ENCODE measurements around the gene ARHGAP25.

Gene ARHGAP25, protein sequence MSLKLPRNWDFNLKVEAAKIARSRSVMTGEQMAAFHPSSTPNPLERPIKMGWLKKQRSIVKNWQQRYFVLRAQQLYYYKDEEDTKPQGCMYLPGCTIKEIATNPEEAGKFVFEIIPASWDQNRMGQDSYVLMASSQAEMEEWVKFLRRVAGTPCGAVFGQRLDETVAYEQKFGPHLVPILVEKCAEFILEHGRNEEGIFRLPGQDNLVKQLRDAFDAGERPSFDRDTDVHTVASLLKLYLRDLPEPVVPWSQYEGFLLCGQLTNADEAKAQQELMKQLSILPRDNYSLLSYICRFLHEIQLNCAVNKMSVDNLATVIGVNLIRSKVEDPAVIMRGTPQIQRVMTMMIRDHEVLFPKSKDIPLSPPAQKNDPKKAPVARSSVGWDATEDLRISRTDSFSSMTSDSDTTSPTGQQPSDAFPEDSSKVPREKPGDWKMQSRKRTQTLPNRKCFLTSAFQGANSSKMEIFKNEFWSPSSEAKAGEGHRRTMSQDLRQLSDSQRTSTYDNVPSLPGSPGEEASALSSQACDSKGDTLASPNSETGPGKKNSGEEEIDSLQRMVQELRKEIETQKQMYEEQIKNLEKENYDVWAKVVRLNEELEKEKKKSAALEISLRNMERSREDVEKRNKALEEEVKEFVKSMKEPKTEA

DNA sequence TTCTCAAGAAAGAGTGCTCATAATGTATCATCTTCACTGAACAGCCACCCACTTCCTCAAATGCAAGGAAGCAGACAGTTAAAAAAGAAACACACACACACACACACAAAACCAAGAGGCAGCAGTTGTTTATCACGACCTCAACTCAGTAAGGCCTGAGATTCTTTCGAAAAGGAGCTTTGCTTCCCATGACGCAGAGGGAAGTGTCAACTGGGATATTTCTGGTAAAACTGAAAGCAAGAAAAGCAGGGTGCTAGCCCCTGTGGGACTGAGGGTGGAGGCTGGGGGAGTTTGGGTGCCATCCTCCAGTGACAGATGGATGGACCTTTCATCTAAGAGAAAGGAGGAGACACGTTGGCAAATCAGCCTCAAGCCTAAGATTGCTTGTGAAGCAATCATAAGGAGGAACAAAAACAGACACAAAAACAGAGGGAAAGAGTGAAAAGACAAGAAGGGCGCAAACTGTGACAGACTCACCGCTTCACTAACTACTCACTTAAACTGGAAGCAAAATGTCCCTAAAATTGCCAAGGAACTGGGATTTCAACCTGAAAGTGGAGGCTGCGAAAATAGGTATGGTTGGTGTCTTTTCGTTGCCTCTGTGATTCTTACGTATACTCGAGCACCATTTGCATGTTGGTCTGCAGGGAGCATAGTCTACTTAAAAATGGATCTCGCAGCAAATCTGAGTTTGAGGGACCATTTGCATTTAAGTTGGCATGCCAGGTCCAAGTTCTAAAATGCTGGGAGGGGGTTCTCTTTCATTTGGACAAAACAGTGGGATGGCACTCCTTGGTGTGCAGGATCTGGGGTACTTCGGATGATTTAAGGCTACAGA lies at the start of gene ARHGAP25:
Gene ARHGAP25 (plus strand): TSS at position 124 of the 838 bp plus-strand sequence. CDS start 389 bp downstream, at position 513.
- DNase-seq (ENCODE audit: low read depth in 2 of 3, low spot score in 2 of 3): no peak

DNA sequence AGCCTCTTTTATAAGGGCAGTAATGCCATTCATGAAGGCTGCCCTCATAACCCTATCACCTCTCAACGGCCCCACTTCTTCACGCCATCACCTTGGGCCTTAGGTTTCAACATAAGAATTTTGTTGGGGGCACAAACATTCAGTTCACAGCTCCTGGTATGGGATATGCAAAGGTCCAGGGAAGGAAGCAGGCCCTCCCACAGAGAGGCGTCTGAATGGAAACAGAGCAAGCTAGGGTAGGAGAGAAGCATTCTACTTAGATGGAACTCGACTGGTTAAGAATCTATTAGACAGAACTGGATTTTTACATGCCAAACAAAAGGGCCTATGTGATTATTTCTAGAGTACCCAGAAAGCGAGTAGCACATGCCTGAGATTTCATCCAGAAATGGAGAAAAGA lies 48.4 kb upstream of the ARHGAP25 start:
- DNase-seq (ENCODE audit: low read depth in 2 of 3, low spot score in 2 of 3): no peak

DNA sequence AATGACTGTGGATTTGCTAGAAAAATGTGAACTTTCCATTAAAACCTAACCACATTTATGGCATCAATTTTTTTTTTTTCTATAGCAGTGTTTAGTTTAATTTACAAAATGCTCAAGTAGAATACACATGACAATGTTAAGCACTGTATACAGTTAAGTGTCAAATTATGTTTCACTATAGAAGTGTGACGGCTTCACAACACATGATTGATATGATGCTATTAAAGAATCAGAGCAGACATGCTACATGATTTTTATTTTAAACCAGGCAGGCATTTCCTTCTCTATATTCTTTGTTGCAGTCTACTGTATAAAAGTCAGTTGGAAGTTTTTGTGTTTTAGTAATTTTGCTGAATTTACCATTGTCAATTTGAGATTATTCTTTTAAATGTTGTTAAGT lies 47.6 kb upstream of the ARHGAP25 start:
- no peak for DNase-seq (ENCODE audit: low read depth in 2 of 3, low spot score in 2 of 3)

DNA sequence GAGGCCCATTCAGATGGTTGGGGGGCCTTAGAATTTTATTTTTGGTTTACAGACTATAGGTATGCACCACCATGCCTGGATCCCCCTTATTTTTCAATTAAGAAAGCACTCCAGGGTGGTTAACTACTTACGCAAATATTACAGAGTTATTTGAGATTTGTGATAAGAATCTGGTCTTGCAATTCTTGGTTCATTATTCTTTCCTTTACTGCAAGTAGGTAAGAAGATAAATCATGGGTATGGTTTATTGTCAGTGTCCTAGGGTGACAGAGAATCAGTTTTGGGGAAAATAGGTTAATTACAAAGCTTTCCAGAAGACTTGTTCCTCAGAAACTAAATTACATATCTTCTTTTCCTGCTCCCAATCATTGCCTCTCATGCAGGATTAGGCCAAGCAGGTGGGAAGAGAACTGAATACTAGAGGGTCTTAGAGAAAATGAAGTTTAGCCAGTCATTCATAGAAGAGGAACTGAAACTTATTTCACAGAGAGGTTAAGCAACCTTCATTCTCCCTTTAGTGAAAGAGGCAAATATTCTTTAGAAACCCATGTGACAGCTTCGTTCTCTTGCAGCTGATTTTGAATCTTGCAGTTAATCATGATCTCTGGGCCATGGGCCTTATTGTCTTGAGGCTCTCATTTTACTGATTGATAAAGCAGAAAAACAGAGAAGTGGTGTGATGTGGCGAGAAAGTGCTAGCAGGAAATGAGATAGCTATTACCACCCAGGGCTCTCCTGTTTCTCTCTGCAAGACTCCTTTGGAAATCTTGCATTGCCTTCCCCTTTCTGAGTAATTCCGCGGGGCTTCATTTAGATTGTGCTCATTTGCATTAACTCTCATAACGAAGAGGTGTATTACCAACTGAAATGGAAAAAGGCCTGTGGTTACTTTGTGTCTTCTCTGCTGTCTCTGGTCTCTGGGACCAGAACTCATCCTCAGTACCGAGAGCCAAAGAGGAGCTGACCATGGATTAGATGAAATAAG lies 44.8 kb upstream of the ARHGAP25 start:
- DNase-seq (ENCODE audit: low read depth in 2 of 3, low spot score in 2 of 3): no peak

DNA sequence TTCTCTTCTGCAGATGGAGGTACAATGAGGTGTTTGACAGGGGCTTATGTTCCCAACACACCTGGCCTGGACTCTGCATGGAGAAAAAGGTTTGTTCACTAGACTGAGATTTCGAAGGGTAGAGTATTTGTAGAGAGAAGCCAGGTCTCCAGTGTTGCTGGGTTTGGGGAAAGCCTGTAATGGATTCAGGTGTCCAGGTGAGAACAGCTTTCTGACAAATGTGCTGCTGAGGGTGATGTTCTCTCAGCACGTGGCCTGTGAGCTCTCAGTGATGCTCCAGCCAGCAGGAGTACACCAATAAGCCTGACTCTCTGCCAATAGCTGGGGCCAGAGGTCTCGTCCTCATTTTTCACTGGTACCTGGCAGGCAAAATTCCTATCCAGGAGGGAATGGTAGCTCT lies 43.8 kb upstream of the ARHGAP25 start:
- no peak for DNase-seq (ENCODE audit: low read depth in 2 of 3, low spot score in 2 of 3)

- DNase-seq (ENCODE audit: low read depth in 2 of 3, low spot score in 2 of 3): no peak
These were observed 42.1 kb upstream of the ARHGAP25 start for GRCh38 chr2:68692511-68692910.

- no peak for DNase-seq (ENCODE audit: low read depth in 2 of 3, low spot score in 2 of 3)
These were observed 40.7 kb upstream of the ARHGAP25 start for GRCh38 chr2:68693951-68694350.

GRCh38 chr2:68695971-68696370 lies 38.6 kb upstream of the ARHGAP25 start:
- no peak for DNase-seq (ENCODE audit: low read depth in 2 of 3, low spot score in 2 of 3)

DNA sequence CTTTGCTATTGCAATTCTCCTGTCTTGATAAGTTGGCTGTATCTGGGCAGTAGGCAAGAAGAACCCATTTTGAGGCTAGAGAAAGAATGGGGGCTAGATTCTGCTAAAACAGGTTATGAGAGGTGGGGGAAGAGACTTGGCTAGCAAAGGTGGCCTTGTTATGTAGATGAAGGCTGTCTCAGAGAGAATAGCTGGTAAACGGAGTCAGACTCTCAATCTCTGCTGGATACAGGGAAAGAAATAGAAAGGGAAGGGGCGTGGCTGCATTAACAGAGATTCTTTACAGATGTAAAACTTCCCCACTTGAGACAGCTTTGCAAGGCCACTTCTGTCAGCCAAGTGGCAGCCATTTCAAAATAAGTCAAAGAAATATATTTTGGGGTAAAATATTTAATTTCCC lies 38.1 kb upstream of the ARHGAP25 start:
- no peak for DNase-seq (ENCODE audit: low read depth in 2 of 3, low spot score in 2 of 3)

DNA sequence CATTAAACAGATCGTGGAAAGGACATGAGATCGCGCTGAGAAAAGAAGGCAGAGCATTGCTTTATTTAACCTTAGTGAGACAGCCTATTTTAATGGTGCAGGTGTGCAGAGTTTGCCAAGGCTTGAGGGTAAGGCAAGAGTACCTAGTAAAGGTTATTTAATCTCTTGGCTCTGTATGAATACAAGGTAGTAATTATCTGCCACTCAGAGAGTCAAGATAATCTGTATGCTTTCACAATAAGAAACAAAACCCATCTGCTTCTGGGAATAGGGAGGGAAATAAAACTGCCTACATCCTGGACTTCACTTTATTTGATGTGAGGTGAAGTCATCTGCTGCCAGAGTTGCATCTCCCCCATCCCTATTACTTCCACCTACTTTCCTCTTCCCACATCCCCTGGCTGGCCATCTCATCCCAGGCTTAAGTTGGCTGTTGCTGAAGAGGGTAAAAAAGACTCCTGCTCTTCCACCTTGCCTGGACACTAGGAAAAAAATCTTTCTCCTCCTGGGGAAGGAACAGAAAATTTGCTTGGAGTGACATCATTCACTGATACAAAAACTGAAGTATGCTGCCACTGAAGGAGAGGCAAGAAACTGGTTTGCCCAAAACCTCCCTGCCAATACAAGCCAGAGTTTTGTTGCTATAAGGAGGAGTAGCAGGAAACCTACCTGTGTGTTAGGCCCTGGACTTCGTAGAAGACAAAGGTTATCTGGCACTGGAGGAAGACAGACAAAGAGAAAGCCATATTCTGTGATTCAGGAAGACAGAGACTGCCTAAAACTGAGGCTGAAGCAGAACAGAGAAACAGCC lies 35.8 kb upstream of the ARHGAP25 start:
- DNase-seq (ENCODE audit: low read depth in 2 of 3, low spot score in 2 of 3): no peak

DNA sequence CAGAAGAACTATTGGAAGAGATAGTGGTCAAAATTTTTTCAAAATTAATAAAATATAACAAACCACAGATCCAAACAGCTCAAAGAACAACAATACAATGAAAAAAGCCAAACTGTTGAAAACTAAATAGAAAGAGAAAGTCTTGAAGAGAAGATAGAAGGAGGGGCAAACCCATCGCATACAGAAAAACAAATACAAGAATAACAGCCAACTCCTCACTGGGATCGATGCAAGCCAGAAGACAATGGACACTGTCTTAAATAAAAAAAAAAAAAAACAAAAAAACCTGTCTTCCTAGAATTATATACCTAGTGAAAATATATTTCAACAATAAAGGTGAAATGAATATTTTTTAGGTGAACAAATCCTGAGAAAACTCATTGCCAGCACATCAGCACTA lies 34.1 kb upstream of the ARHGAP25 start:
- no peak for DNase-seq (ENCODE audit: low read depth in 2 of 3, low spot score in 2 of 3)

GRCh38 chr2:68706637-68707036 lies 28.0 kb upstream of the ARHGAP25 start:
- DNase-seq (ENCODE audit: low read depth in 2 of 3, low spot score in 2 of 3): no peak

GRCh38 chr2:68708629-68709028 lies 26.0 kb upstream of the ARHGAP25 start:
- DNase-seq (ENCODE audit: low read depth in 2 of 3, low spot score in 2 of 3): no peak

DNA sequence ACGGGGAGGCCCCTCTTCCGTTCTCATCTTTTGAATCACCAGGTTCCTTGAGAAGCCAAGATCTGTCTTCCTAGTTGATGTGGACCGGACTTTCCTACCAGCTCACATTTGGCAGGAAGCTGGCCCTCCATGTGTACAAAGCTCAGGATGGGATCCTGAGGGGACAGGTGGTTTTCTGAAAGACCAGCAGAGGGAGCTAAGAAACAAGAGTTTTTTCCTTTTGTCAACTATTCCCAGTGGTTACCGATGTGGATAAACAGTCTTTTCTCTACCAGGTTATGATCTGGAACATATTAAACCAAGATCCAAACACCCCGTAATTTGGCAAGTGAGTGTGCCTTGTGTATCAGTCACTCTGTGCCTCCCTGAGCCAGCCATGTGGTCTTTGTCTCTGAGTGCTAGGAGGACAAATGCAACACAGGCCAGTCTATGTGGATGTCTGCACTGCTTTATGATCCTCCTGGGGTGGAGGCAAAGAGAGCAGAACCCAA lies 25.1 kb upstream of the ARHGAP25 start:
- no peak for DNase-seq (ENCODE audit: low read depth in 2 of 3, low spot score in 2 of 3)

GRCh38 chr2:68710336-68710735 lies 24.3 kb upstream of the ARHGAP25 start:
- DNase-seq (ENCODE audit: low read depth in 2 of 3, low spot score in 2 of 3): no peak

DNA sequence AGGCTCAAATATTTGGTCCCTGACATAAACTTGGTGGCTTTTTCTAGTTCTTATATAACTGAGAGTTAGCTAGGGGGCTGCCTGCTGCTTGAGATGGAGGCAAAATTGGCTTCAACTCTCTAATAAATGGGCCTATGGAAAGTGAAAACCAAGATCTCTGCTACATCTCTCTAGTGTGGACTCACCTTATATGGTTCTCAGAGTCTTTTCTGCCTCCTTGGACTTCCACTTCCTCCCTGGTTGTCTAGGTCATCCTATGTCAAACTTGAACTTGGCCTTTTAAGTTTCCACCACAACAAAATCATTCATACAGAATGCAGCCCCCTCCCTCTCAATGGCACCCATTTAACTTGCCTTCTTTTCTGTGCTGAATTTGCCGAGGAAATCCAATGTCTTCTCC lies 23.9 kb upstream of the ARHGAP25 start:
- no peak for DNase-seq (ENCODE audit: low read depth in 2 of 3, low spot score in 2 of 3)

DNA sequence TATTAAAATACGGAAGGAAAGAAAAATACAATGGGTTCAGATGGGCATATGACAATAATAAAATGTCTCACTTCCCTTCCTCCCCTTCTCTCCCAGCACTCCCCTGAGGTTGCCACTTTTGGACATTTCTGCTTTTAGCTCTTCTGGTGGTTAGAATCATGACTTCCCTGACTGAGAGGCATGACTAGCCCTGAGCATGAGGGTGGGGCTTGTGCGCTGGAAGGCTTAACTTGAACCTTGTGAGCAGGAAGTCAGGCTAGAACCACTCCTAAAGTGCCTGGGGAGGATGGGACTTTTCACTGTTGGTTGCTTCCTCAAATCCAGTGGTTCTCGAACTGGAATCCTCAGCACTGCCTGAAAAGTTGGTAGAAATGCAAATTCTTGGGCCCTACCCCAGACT lies 19.7 kb upstream of the ARHGAP25 start:
- no peak for DNase-seq (ENCODE audit: low read depth in 2 of 3, low spot score in 2 of 3)

DNA sequence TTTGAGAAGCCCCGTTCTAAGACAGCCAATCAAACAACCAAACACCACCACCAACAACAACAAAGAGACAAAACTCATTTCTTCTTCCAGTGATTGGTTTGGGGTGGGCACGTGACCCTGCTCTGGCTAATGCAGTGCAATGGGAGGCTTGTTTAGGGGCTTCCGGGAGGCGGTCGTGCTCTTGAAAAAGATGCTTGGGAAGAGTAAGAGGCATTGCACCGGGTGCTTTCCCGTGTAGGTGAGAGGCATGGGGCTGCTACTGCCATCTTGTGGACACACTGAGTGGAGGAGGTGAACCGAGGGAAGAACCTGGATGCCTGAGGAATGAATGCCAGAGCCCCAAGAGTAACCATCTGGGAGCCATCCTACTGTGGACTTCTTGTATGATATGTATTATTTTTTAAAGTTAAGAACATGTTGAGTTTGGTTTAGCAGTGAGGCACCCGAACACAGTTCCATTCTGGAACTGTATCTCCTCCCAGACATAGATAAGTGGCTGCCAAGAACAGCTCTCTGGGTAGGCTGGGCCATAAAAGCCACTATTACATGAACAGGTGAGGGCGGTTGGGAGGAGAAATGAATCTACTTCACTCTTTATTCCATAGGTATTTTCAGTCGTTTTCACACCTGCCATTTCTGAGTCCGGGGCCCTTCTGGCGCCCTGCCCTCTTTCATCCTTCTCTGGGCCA lies 19.1 kb upstream of the ARHGAP25 start:
- no peak for DNase-seq (ENCODE audit: low read depth in 2 of 3, low spot score in 2 of 3)

Data from activated CD8-positive, alpha-beta memory T cell treated with anti-CD3 and anti-CD28 coated beads for 48 hours (primary cell).